T-cell (primary cell): ENCODE data around the gene LOX. TPM values are rescaled to one million over a fixed set of nuclear protein-coding genes. Genes with fewer than 3 reads are reported as not detected.

Source experiments
- total RNA-seq, 35 experiments: library from RNA in 6 of 35; stranded (reverse) in 6 of 35; fragments of 120-200 nt in 1 of 35; gene quantifications; one replicate each; pipeline versions ENCODE4 v1.2.1 to v1.2.4 and lab custom pipeline; 2013 to 2026

The LOX gene
- total RNA-seq, 5 donors from 2014 or later (not counting 1 experiment from before 2014, with no cell fraction given), result 0.20 to 0.88 (median 0.51) TPM; not detected in 2

Other genes starting within 250 kb of the LOX start
- not detected for gene FTMT, start 226.4 kb downstream of the LOX start, total RNA-seq
- gene SRFBP1, start 116.3 kb downstream of the LOX start, total RNA-seq, result 10 to 100 TPM in 3 of 5 donors, 1 to 10 TPM in 2; 7.6 to 12.0 (median 11.2) TPM
- gene ZNF474, start 51.3 kb upstream of the LOX start, total RNA-seq, result under 1 TPM in 3 of 5 donors, not detected in 2; 0.41 to 0.58 (median 0.51) TPM
- gene SNCAIP, start 234.0 kb upstream of the LOX start, total RNA-seq, result not detected